H1 (cell line): ENCODE data around the gene PRKAA1. TPM values are rescaled to one million over a fixed set of nuclear protein-coding genes. Genes with fewer than 3 reads are reported as not detected.

Experiments
- CTCF ChIA-PET: fragments of 300-600 bp; sonication (Branson Sonifier 250); formaldehyde crosslinking; loops from one replicate; lab custom pipeline; 2021; ENCODE audit not compliant: partially characterized antibody; lab: Charles Lee
- POLR2A ChIA-PET: fragments of 300-600 bp; sonication (Branson Sonifier 250); formaldehyde crosslinking; loops from one replicate; lab custom pipeline; 2021; ENCODE audit warnings: inconsistent platforms; ENCODE audit not compliant: partially characterized antibody; lab: Charles Lee
- DNase-seq, 2 experiments: peaks; one replicate each; pipeline versions ENCODE4 v3.0.0 to v3.0.0-alpha.2; 2010 to 2022; ENCODE audit warnings: low spot score in 2 of 2, low read depth in 1 of 2, mixed read lengths in 1 of 2
- FAIRE-seq: peaks from 2 replicates; lab custom pipeline; 2011; peaks lifted over from hg19 to GRCh38; lab: Jason Lieb, UNC
- H2AFZ ChIP-seq: 2 replicates; pipeline ENCODE4 v1.8.1; 2012; ENCODE audit warnings: low read length, inconsistent platforms
- H2AK5ac ChIP-seq: 2 replicates; pipeline ENCODE4 v1.6.1; 2013; ENCODE audit warnings: low read depth, low read length
- H2BK120ac ChIP-seq: replicated peaks from 2 replicates; pipeline ENCODE3; 2013; ENCODE audit warnings: low read depth, low read length, inconsistent platforms
- H2BK12ac ChIP-seq: 2 replicates; pipeline ENCODE4 v1.6.1; 2013; ENCODE audit warnings: low read depth, low read length
- H2BK15ac ChIP-seq: 2 replicates; pipeline ENCODE4 v1.6.1; 2013; ENCODE audit warnings: low read length
- H2BK20ac ChIP-seq: 2 replicates; pipeline ENCODE4 v1.6.1; 2013; ENCODE audit warnings: low read length
- H2BK5ac ChIP-seq: 2 replicates; pipeline ENCODE4 v1.6.1; 2013; ENCODE audit warnings: low read depth, low read length
- H3K14ac ChIP-seq: 2 replicates; pipeline ENCODE4 v1.6.1; 2013; ENCODE audit warnings: inconsistent platforms; ENCODE audit not compliant: insufficient read length
- H3K18ac ChIP-seq: 2 replicates; pipeline ENCODE4 v1.6.1; 2013; ENCODE audit warnings: low read length; ENCODE audit errors: extremely low read depth
- H3K23ac ChIP-seq: 2 replicates; pipeline ENCODE4 v1.6.1; 2013; ENCODE audit warnings: inconsistent platforms; ENCODE audit not compliant: insufficient read length
- H3K23me2 ChIP-seq: 2 replicates; pipeline ENCODE4 v1.6.1; 2013; ENCODE audit warnings: low read depth, low read length
- H3K27ac ChIP-seq: 2 replicates; pipeline ENCODE4 v1.6.1; 2011; ENCODE audit warnings: low read depth, low read length, inconsistent platforms
- H3K27me3 ChIP-seq, 4 experiments: replicated peaks in 1 of 4; 1 replicate in 1 of 4; 2 replicates in 3 of 4; pipeline versions ENCODE4 v1.6.1 to v1.8.1; 2011 to 2013; ENCODE audit warnings: low read length in 3 of 4, mild to moderate bottlenecking in 3 of 4, inconsistent platforms in 2 of 4, mixed read lengths in 2 of 4, moderate library complexity in 1 of 4; ENCODE audit not compliant: control insufficient read depth in 3 of 4, insufficient read depth in 3 of 4; ENCODE audit errors: extremely low read depth in 1 of 4
- H3K36me3 ChIP-seq, 4 experiments: 2 replicates each; pipeline versions ENCODE4 v1.6.1 to v1.8.1; 2011 to 2013; ENCODE audit warnings: mild to moderate bottlenecking in 4 of 4, low read length in 3 of 4, moderate library complexity in 2 of 4, control low read depth in 1 of 4, inconsistent platforms in 1 of 4; ENCODE audit not compliant: insufficient read depth in 4 of 4, control insufficient read depth in 2 of 4
- H3K4ac ChIP-seq: replicated peaks from 2 replicates; pipeline ENCODE3; 2013; ENCODE audit warnings: low read length, low read depth, mixed read lengths, inconsistent platforms; ENCODE audit not compliant: insufficient read length
- H3K4me1 ChIP-seq, 4 experiments: replicated peaks in 1 of 4; 1 replicate in 1 of 4; 2 replicates in 3 of 4; pipeline versions ENCODE4 v1.6.1 to v1.8.1; 2011 to 2013; ENCODE audit warnings: low read length in 3 of 4, inconsistent platforms in 2 of 4, mixed read lengths in 1 of 4; ENCODE audit not compliant: insufficient read depth in 4 of 4, control insufficient read depth in 3 of 4
- H3K4me2 ChIP-seq, 2 experiments: 2 replicates each; pipeline versions ENCODE4 v1.6.1 to v1.8.1; 2011 to 2013; ENCODE audit warnings: low read depth in 2 of 2, low read length in 2 of 2, control low read depth in 1 of 2, inconsistent platforms in 1 of 2, mild to moderate bottlenecking in 1 of 2; ENCODE audit not compliant: insufficient read depth in 1 of 2
- H3K4me3 ChIP-seq, 4 experiments: fragments of 200-600, 300-600 bp in 1 of 4; sonication (generic), shearing (Covaris generic), sonication (Bioruptor Twin) in 1 of 4; 2 replicates each; pipeline versions ENCODE4 v1.5.1 to v1.8.1; 2011 to 2016; ENCODE audit warnings: low read length in 4 of 4, low read depth in 3 of 4, control low read depth in 2 of 4, inconsistent platforms in 2 of 4, mild to moderate bottlenecking in 2 of 4, mixed read lengths in 1 of 4, moderate library complexity in 1 of 4; ENCODE audit not compliant: insufficient read depth in 2 of 4; ENCODE audit errors: extremely low read depth in 1 of 4
- H3K56ac ChIP-seq: replicated peaks from 2 replicates; pipeline ENCODE3; 2013; ENCODE audit warnings: low read depth, mild to moderate bottlenecking, mixed read lengths, low read length, inconsistent platforms; ENCODE audit not compliant: insufficient read length
- H3K79me1 ChIP-seq: 2 replicates; pipeline ENCODE4 v1.6.1; 2013; ENCODE audit warnings: low read depth, low read length, control low read depth
- H3K79me2 ChIP-seq, 2 experiments: 2 replicates each; pipeline versions ENCODE4 v1.6.1 to v1.8.1; 2012 to 2013; ENCODE audit warnings: low read length in 2 of 2, mild to moderate bottlenecking in 2 of 2, inconsistent platforms in 1 of 2; ENCODE audit not compliant: insufficient read depth in 2 of 2, control insufficient read depth in 1 of 2
- H3K9ac ChIP-seq, 4 experiments: replicated peaks in 1 of 4; 1 replicate in 1 of 4; 2 replicates in 3 of 4; pipeline versions ENCODE4 v1.6.1 to v1.8.1; 2011 to 2013; ENCODE audit warnings: low read depth in 3 of 4, low read length in 3 of 4, control low read depth in 2 of 4, mild to moderate bottlenecking in 2 of 4, moderate library complexity in 2 of 4, inconsistent platforms in 1 of 4; ENCODE audit errors: extremely low read depth in 1 of 4
- H3K9me3 ChIP-seq, 2 experiments: 2 replicates each; pipeline versions ENCODE4 v1.6.1 to v1.8.1; 2012 to 2013; ENCODE audit warnings: mild to moderate bottlenecking in 2 of 2, moderate library complexity in 2 of 2, control low read depth in 1 of 2, inconsistent platforms in 1 of 2, low read depth in 1 of 2, low read length in 1 of 2, mixed read lengths in 1 of 2; ENCODE audit not compliant: insufficient read depth in 2 of 2
- H4K20me1 ChIP-seq, 2 experiments: replicated peaks in 1 of 2; 2 replicates each; pipeline versions ENCODE3 to v1.8.1; 2011 to 2013; ENCODE audit warnings: inconsistent platforms in 2 of 2, low read length in 2 of 2, mild to moderate bottlenecking in 1 of 2; ENCODE audit not compliant: insufficient read depth in 2 of 2, control insufficient read depth in 1 of 2
- H4K5ac ChIP-seq: 2 replicates; pipeline ENCODE4 v1.6.1; 2013; ENCODE audit warnings: low read length, low read depth, mixed read lengths, inconsistent platforms; ENCODE audit not compliant: insufficient read length
- H4K8ac ChIP-seq: 2 replicates; pipeline ENCODE4 v1.8.0; 2013; ENCODE audit warnings: mild to moderate bottlenecking, moderate library complexity, low read length, inconsistent platforms; ENCODE audit not compliant: insufficient read depth; ENCODE audit errors: extremely low read depth
- H4K91ac ChIP-seq: replicated peaks from 2 replicates; pipeline ENCODE3; 2013; ENCODE audit warnings: low read length, mixed read lengths, inconsistent platforms; ENCODE audit not compliant: insufficient read length
- CTBP2 ChIP-seq: IDR thresholded peaks from 2 replicates; pipeline ENCODE4 v1.7.0; 2011; ENCODE audit warnings: borderline replicate concordance, mild to moderate bottlenecking, moderate library complexity, mixed read lengths, low read length; ENCODE audit not compliant: insufficient read depth, insufficient read length
- EP300 ChIP-seq, 2 experiments: IDR thresholded peaks; 1 replicate in 1 of 2; 2 replicates in 1 of 2; pipeline ENCODE4 v1.6.1; 2011 to 2012; ENCODE audit warnings: low read depth in 2 of 2, low read length in 2 of 2, mild to moderate bottlenecking in 2 of 2, borderline replicate concordance in 1 of 2, inconsistent platforms in 1 of 2, moderate library complexity in 1 of 2
- KDM1A ChIP-seq: fragments of 200-600, 300-600 bp; sonication (generic); IDR thresholded peaks from 2 replicates; pipeline ENCODE4 v1.7.1; 2016; ENCODE audit warnings: mild to moderate bottlenecking, low read length, borderline replicate concordance
- NRF1 ChIP-seq: IDR thresholded peaks from 2 replicates; pipeline ENCODE4 v1.6.1; 2011; ENCODE audit warnings: mild to moderate bottlenecking, low read depth, low read length, improper control_type of control experiment
- PHF8 ChIP-seq: fragments of 200-600 bp; sonication (generic); conservative IDR thresholded peaks from 2 replicates; pipeline ENCODE4 v1.7.1; 2012; ENCODE audit warnings: low read depth, mild to moderate bottlenecking, inconsistent platforms, low read length, moderate library complexity
- SP4 ChIP-seq: IDR thresholded peaks from 2 replicates; pipeline ENCODE4 v1.6.1; 2012; ENCODE audit warnings: low read length, inconsistent platforms
- TAF1 ChIP-seq: IDR thresholded peaks from 2 replicates; pipeline ENCODE4 v1.6.1; 2011; ENCODE audit warnings: mild to moderate bottlenecking, low read depth, low read length
- TAF7 ChIP-seq: optimal IDR thresholded peaks from 2 replicates; pipeline ENCODE3; 2011; ENCODE audit warnings: low read depth, mild to moderate bottlenecking, inconsistent platforms, low read length, moderate library complexity, borderline replicate concordance
- TCF12 ChIP-seq: IDR thresholded peaks from 2 replicates; pipeline ENCODE4 v1.6.1; 2011; ENCODE audit warnings: low read depth, mild to moderate bottlenecking, low read length
- WGBS, 2 experiments: shearing (Covaris generic) in 1 of 2; methylation state at CpG; one replicate each; pipeline versions ENCODE4 v1.1.6 to v1.1.7; 2013 to 2015; ENCODE audit warnings: low lambda C conversion rate in 2 of 2, mixed read lengths in 2 of 2, inconsistent platforms in 1 of 2, low coverage in 1 of 2, missing lambda C conversion rate in 1 of 2; ENCODE audit not compliant: insufficient replicate concordance in 2 of 2, insufficient coverage in 1 of 2, insufficient read length in 1 of 2; ENCODE audit errors: extremely low coverage in 1 of 2, missing lambda C conversion rate in 1 of 2; 5-methylcytosine and 5-hydroxymethylcytosine counted together
- polyA plus RNA-seq, 7 experiments: library from polyadenylated mRNA; depleted of rRNA in 3 of 7; stranded (reverse) in 5 of 7; unstranded in 2 of 7; fragments of >200 nt in 5 of 7; fragments of 200-250 nt in 2 of 7; gene quantifications; 1 replicate in 5 of 7; 2 replicates in 1 of 7; 4 replicates in 1 of 7; pipeline versions ENCODE4 v1.2.1 to v1.2.3, GENCODE V29; 2011 to 2013; ENCODE audit warnings: missing spikeins in 2 of 7, mixed read lengths in 2 of 7
- total RNA-seq: library from RNA; stranded (reverse); fragmentation: NEBNext Ultra II Directional; extraction: Animal tissue kit (Norgen Biotek cat#: 25700); gene quantifications from 2 replicates; pipeline ENCODE4 v1.2.1, GENCODE V29; 2021

Gene PRKAA1
- total and polyA plus RNA-seq, 2 of the 8 experiments (the other 6 are each of a cell fraction or from before 2014, with no cell fraction given): 10.4 to 33.1 TPM

- Histone ChIP-seq H3K4me3 (no peak overlapping the region), H3K4ac (no peak overlapping the region), H4K8ac (no peak overlapping the region), H2AFZ (no peak overlapping the region), H3K18ac (no peak overlapping the region), H3K36me3 (no peaks in the 10 kb centered on the region; a peak in 1 of 8 replicates), H3K14ac (no peak overlapping the region), H2BK120ac (no peak overlapping the region), H3K27ac (no peak overlapping the region), H3K9ac (no peak overlapping the region), H2BK5ac (no peak overlapping the region), H3K23ac (no peak overlapping the region), H4K91ac (no peak overlapping the region), H3K79me1 (no peaks in the 10 kb centered on the region; the same call in 1 of the 2 replicates), H3K56ac (no peak overlapping the region), H2AK5ac (no peak overlapping the region), H3K9me3 (no peaks in the 10 kb centered on the region), H2BK20ac (no peak overlapping the region), H2BK15ac (no peak overlapping the region), H4K20me1 (peaks cover 3 to 8% of the 10 kb centered on the region in 2 experiments), H2BK12ac (no peak overlapping the region), H3K23me2 (no peaks in the 10 kb centered on the region), H3K4me2 (no peak overlapping the region), H3K27me3 (no peaks in the 10 kb centered on the region), H4K5ac (no peak overlapping the region), H3K4me1 (no peaks in the 10 kb centered on the region), H3K79me2 (peaks cover 28 to 99% of the 10 kb centered on the region in 2 experiments)
- TF ChIP-seq SP4: no peak
- TF ChIP-seq KDM1A: no peak
- TF ChIP-seq EP300 (IDR thresholded peaks at IDR 0.05; ENCODE audit: borderline replicate concordance in 1 of 2, low read depth in 2 of 2, low read length in 2 of 2): no peak
- TF ChIP-seq PHF8: no peak
- no peak for TF ChIP-seq NRF1
- TF ChIP-seq CTBP2: no peak
- TF ChIP-seq TCF12: no peak
- TF ChIP-seq TAF7: no peak
- TF ChIP-seq TAF1: no peak
- ChIA-PET CTCF (no interaction called here), POLR2A (interaction anchor here (1.0 to 1.8 kb wide), 2 partner anchors 14 to 43 kb away, joined by 5 to 6 read pairs; partner anchors contain the start of gene RPL37)
- DNase-seq (no peak), FAIRE-seq (no peak)
- WGBS, 2 experiments: 89% methylated on average over 3 of the region's 3 CpGs; no CpG with 5 or more reads in 1 of the 2 experiments
Measured at GRCh38 chr5:40791715-40792139, 6.4 kb downstream of the PRKAA1 start.
